ENCODE data around the gene PIP5KL1.

Gene PIP5KL1

GRCh38 chr9:127930231-127931091 is at the start of gene PIP5KL1:
Gene PIP5KL1, minus strand, starts transcription at chr9:127930777. Its CDS starts 25 bp downstream, at chr9:127930752.
- ChIA-PET CTCF (interaction anchor here (0.5 to 3.4 kb wide), 6 partner anchors 9 to 340 kb away, joined by 3 to 15 read pairs (median 4); no protein-coding TSS in a partner anchor), POLR2A (ENCODE audit: low non-redundant PET) (interaction anchor here (0.5 kb wide), 1 partner anchor 76 kb away, joined by 6 read pairs; no protein-coding TSS in a partner anchor)
- no peak for TF ChIP-seq CTCF (conservative IDR thresholded peaks at IDR 0.05; ENCODE audit: low read depth)
- H3K27ac ChIP-seq, result peak within 1 kb of the TSS; percentile 75
- peak; percentile 99 for DNase-seq (ENCODE audit: low spot score)

GRCh38 chr9:127980060-127980705 is 49.6 kb upstream of the PIP5KL1 start:
- ChIA-PET CTCF (interaction anchor here (0.8 to 2.1 kb wide), 8 partner anchors 13 to 55 kb away, joined by 3 to 9 read pairs (median 4); no protein-coding TSS in a partner anchor), POLR2A (ENCODE audit: low non-redundant PET) (interaction anchor here (1.0 to 2.6 kb wide), 2 partner anchors 9 to 47 kb away, joined by 5 to 9 read pairs; no protein-coding TSS in a partner anchor)
- no peak for TF ChIP-seq CTCF (conservative IDR thresholded peaks at IDR 0.05; ENCODE audit: low read depth)
- DNase-seq (ENCODE audit: low spot score), result no peak
- peak overlapping the region; percentile 100 for H3K27ac ChIP-seq

GRCh38 chr9:127979333-127980059 is 48.9 kb upstream of the PIP5KL1 start:
- POLR2A ChIA-PET (ENCODE audit: low non-redundant PET), result interaction anchor here (1.0 to 2.6 kb wide), 2 partner anchors 8 to 48 kb away, joined by 5 to 9 read pairs; no protein-coding TSS in a partner anchor
- TF ChIP-seq CTCF (conservative IDR thresholded peaks at IDR 0.05; ENCODE audit: low read depth), result no peak
- H3K27ac ChIP-seq, result peak overlapping the region; percentile 100
- no peak for DNase-seq (ENCODE audit: low spot score)
- CTCF ChIA-PET, result interaction anchor here (0.5 to 2.1 kb wide), 10 partner anchors 12 to 1768 kb away, joined by 3 to 9 read pairs (median 4); partner anchors contain the start of gene TOR2A

GRCh38 chr9:127979015-127979332 is 48.4 kb upstream of the PIP5KL1 start:
- peak overlapping the region; percentile 100 for H3K27ac ChIP-seq
- POLR2A ChIA-PET (ENCODE audit: low non-redundant PET), result no interaction called here
- CTCF ChIA-PET, result interaction anchor here (0.5 to 2.1 kb wide), 9 partner anchors 12 to 1768 kb away, joined by 3 to 9 read pairs (median 6); partner anchors contain the start of gene TOR2A
- TF ChIP-seq CTCF (conservative IDR thresholded peaks at IDR 0.05; ENCODE audit: low read depth), result no peak
- DNase-seq (ENCODE audit: low spot score), result no peak

- H3K27ac ChIP-seq, result peak overlapping the region; percentile 100
- POLR2A ChIA-PET (ENCODE audit: low non-redundant PET), result no interaction called here
- CTCF ChIA-PET, result interaction anchor here (1.0 to 2.4 kb wide), 6 partner anchors 12 to 243 kb away, joined by 4 to 13 read pairs (median 5); partner anchors contain the start of gene TOR2A
- DNase-seq (ENCODE audit: low spot score), result no peak
- no peak for TF ChIP-seq CTCF (conservative IDR thresholded peaks at IDR 0.05; ENCODE audit: low read depth)
Observed at GRCh38 chr9:127977884-127978647, 47.5 kb upstream of the PIP5KL1 start.
